H1 (cell line): Measurements from ENCODE around the gene ZPR1. TPM values are rescaled to one million over a fixed set of nuclear protein-coding genes. Genes with fewer than 3 reads are reported as not detected.

ENCODE experiments used
- CBX5 ChIP-seq: fragments of 300-800, 300-1000 bp; sonication (generic); IDR thresholded peaks from 2 replicates; pipeline ENCODE4 v1.7.1; 2016; ENCODE audit warnings: antibody characterized with exemption, low read length, low read depth
- CHD7 ChIP-seq: fragments of 300-600 bp; sonication (generic); IDR thresholded peaks from 2 replicates; pipeline ENCODE4 v1.7.1; 2012; ENCODE audit warnings: low read length, moderate library complexity, mild to moderate bottlenecking, inconsistent platforms; ENCODE audit not compliant: insufficient replicate concordance
- FOSL1 ChIP-seq: IDR thresholded peaks from 2 replicates; pipeline ENCODE4 v1.6.1; 2011; ENCODE audit warnings: mild to moderate bottlenecking, low read depth, low read length, moderate library complexity; ENCODE audit not compliant: insufficient read depth
- GABPA ChIP-seq: IDR thresholded peaks from 2 replicates; pipeline ENCODE4 v1.6.1; 2011; ENCODE audit warnings: mild to moderate bottlenecking, low read length, moderate library complexity, borderline replicate concordance; ENCODE audit not compliant: insufficient read depth
- POLR2AphosphoS5 ChIP-seq: IDR thresholded peaks from 2 replicates; pipeline ENCODE4 v1.6.1; 2011; ENCODE audit warnings: low read depth, low read length
- RXRA ChIP-seq: IDR thresholded peaks from 2 replicates; pipeline ENCODE4 v1.6.1; 2011; ENCODE audit warnings: low read depth, mild to moderate bottlenecking, low read length, moderate library complexity; ENCODE audit not compliant: insufficient read depth
- SRF ChIP-seq: IDR thresholded peaks from 2 replicates; pipeline ENCODE4 v1.6.1; 2011; ENCODE audit warnings: mild to moderate bottlenecking, low read depth, low read length, moderate library complexity
- YY1 ChIP-seq: IDR thresholded peaks from 2 replicates; pipeline ENCODE4 v1.6.1; 2011; ENCODE audit warnings: low read depth, mild to moderate bottlenecking, low read length
- polyA plus RNA-seq, 7 experiments: library from polyadenylated mRNA; depleted of rRNA in 3 of 7; stranded (reverse) in 5 of 7; unstranded in 2 of 7; fragments of >200 nt in 5 of 7; fragments of 200-250 nt in 2 of 7; gene quantifications; 1 replicate in 5 of 7; 2 replicates in 1 of 7; 4 replicates in 1 of 7; pipeline versions ENCODE4 v1.2.1 to v1.2.3, GENCODE V29; 2011 to 2013; ENCODE audit warnings: missing spikeins in 2 of 7, mixed read lengths in 2 of 7
- total RNA-seq: library from RNA; stranded (reverse); fragmentation: NEBNext Ultra II Directional; extraction: Animal tissue kit (Norgen Biotek cat#: 25700); gene quantifications from 2 replicates; pipeline ENCODE4 v1.2.1, GENCODE V29; 2021

Gene ZPR1
- total and polyA plus RNA-seq, 2 of the 8 experiments (the other 6 are each of a cell fraction or from before 2014, with no cell fraction given), result 36.7 to 70.5 TPM

- no peak; the same call in 1 of the 2 replicates for TF ChIP-seq GABPA
- peak; percentile 92 for TF ChIP-seq YY1
- TF ChIP-seq POLR2AphosphoS5, result peak; percentile 85
- no peak for TF ChIP-seq SRF
- no peak for TF ChIP-seq CHD7
- no peak for TF ChIP-seq RXRA
- TF ChIP-seq CBX5, result no peak
- peak; percentile 47; the same call in 1 of the 2 replicates for TF ChIP-seq FOSL1
Observed at GRCh38 chr11:116772443-116773202, 15.2 kb downstream of the ZPR1 start, which contains the start of gene BUD13 (continued).
